Fibroblast of mammary gland (primary cell): Measurements from ENCODE around the gene NFATC1.

ENCODE experiments used
- DNase-seq: peaks from one replicate; pipeline ENCODE4 v3.0.0-alpha.2; 2010; ENCODE audit warnings: low read depth
- H3K4me3 ChIP-seq: 2 replicates; pipeline ENCODE4 v1.5.1; 2011; ENCODE audit warnings: low read depth, mild to moderate bottlenecking, low read length, moderate library complexity; ENCODE audit not compliant: control insufficient read depth
- CTCF ChIP-seq: conservative IDR thresholded peaks from 2 replicates; pipeline ENCODE4 v1.5.1; 2011; ENCODE audit warnings: low read depth, low read length, inconsistent platforms; ENCODE audit not compliant: control insufficient read depth, insufficient read depth

Gene NFATC1

GRCh38 chr18:79418236-79418635 is 22.5 kb downstream of the NFATC1 start:
- no peak for TF ChIP-seq CTCF
- H3K4me3 ChIP-seq = no peak overlapping the region
- DNase-seq = no peak

- no peak for TF ChIP-seq CTCF
- H3K4me3 ChIP-seq = no peak overlapping the region
- no peak for DNase-seq
Measured at GRCh38 chr18:79418642-79419041, 22.9 kb downstream of the NFATC1 start.

- H3K4me3 ChIP-seq = no peak overlapping the region
- TF ChIP-seq CTCF = no peak
- DNase-seq = no peak
Measured at GRCh38 chr18:79420033-79420745, 24.5 kb downstream of the NFATC1 start.

GRCh38 chr18:79421275-79421857 is 25.6 kb downstream of the NFATC1 start:
- no peak for TF ChIP-seq CTCF
- no peak overlapping the region for H3K4me3 ChIP-seq
- no peak for DNase-seq

GRCh38 chr18:79422022-79422782 is 26.5 kb downstream of the NFATC1 start:
- no peak for TF ChIP-seq CTCF
- H3K4me3 ChIP-seq = no peak overlapping the region
- peak; percentile 80 for DNase-seq

GRCh38 chr18:79422783-79423165 is 27.0 kb downstream of the NFATC1 start:
- no peak for TF ChIP-seq CTCF
- no peak for DNase-seq
- no peak overlapping the region for H3K4me3 ChIP-seq
